HG03558 (cell line): ENCODE measurements around the gene TAF1C.

Experiments
- ATAC-seq: cut with Tn5 transposase; IDR thresholded peaks from one replicate; pipeline ENCODE4 v1.9.1; 2021; ENCODE audit warnings: moderate number of reproducible peaks; ENCODE audit not compliant: unreplicated experiment; ENCODE audit errors: extremely low read depth

Gene TAF1C

GRCh38 chr16:84166796-84167695, 19.8 kb downstream of the TAF1C start:
- no peak for ATAC-seq

GRCh38 chr16:84165746-84166145, 21.1 kb downstream of the TAF1C start:
- ATAC-seq = no peak

- no peak for ATAC-seq
Measured at GRCh38 chr16:84161801-84162200, 25.1 kb downstream of the TAF1C start.

GRCh38 chr16:84161037-84161436, 25.8 kb downstream of the TAF1C start:
- no peak for ATAC-seq

GRCh38 chr16:84159800-84160199, 27.1 kb downstream of the TAF1C start:
- no peak for ATAC-seq

GRCh38 chr16:84159007-84159406, 27.9 kb downstream of the TAF1C start:
- no peak for ATAC-seq

GRCh38 chr16:84156342-84156784, 30.5 kb downstream of the TAF1C start:
- no peak for ATAC-seq

GRCh38 chr16:84155771-84156170, 31.1 kb downstream of the TAF1C start:
- no peak for ATAC-seq

GRCh38 chr16:84155226-84155625, 31.6 kb downstream of the TAF1C start:
- no peak for ATAC-seq

- no peak for ATAC-seq
Measured at GRCh38 chr16:84153660-84154214, 33.1 kb downstream of the TAF1C start.

GRCh38 chr16:84150926-84151325, 35.9 kb downstream of the TAF1C start:
- no peak for ATAC-seq

- peak; percentile 44 for ATAC-seq
Measured at GRCh38 chr16:84144859-84145639, 41.8 kb downstream of the TAF1C start, which contains the start of the genes DNAAF1 and HSDL1. TSS of gene DNAAF1 (plus strand) at chr16:84145308. CDS start at chr16:84145441, 133 bp downstream. TSS of gene HSDL1 (minus strand) at chr16:84145177. CDS start at chr16:84131321, 13,856 bp downstream.

- no peak for ATAC-seq
Measured at GRCh38 chr16:84144209-84144858, 42.5 kb downstream of the TAF1C start.

GRCh38 chr16:84143784-84144199, 43.1 kb downstream of the TAF1C start:
- ATAC-seq = no peak

- no peak for ATAC-seq
Measured at GRCh38 chr16:84143081-84143480, 43.8 kb downstream of the TAF1C start.

GRCh38 chr16:84141143-84141670, 45.6 kb downstream of the TAF1C start:
- no peak for ATAC-seq

GRCh38 chr16:84139628-84140258, 47.1 kb downstream of the TAF1C start:
- ATAC-seq = no peak

GRCh38 chr16:84138824-84139627, 47.8 kb downstream of the TAF1C start:
- ATAC-seq = no peak

GRCh38 chr16:84138500-84138823, 48.4 kb downstream of the TAF1C start:
- ATAC-seq = no peak
